ENCODE data around the gene COL26A1. TPM values are rescaled to one million over a fixed set of nuclear protein-coding genes. Genes with fewer than 3 reads are reported as not detected.
"Not testable (repeated sequence)": the region's sequence is repeated elsewhere in the genome, so short reads cannot be mapped to it uniquely, and the experiment has no call there.

Gene COL26A1
- total and polyA plus RNA-seq, 2 experiments from 2014 or later: 11.6 to 19.1 TPM

GRCh38 chr7:101602484-101603241, 240.0 kb downstream of the COL26A1 start:
- H3K9me2 ChIP-seq (replicated peaks; ENCODE audit: insufficient read depth): no peaks in the 10 kb centered on the region
- H3K27ac ChIP-seq: peak overlapping the region; percentile 86
- no peak overlapping the region for H3K4me3 ChIP-seq
- H3K4me1 ChIP-seq (ENCODE audit: insufficient read depth): peaks cover 19% of the 10 kb centered on the region
- no peak for TF ChIP-seq EZH2 (IDR thresholded peaks at IDR 0.05; ENCODE audit: borderline replicate concordance)
- peak; percentile 93 for TF ChIP-seq CTCF (IDR thresholded peaks at IDR 0.05; ENCODE audit: poor library complexity)
- H3K79me2 ChIP-seq: no peaks in the 10 kb centered on the region
- no peaks in the 10 kb centered on the region for H4K20me1 ChIP-seq (ENCODE audit: insufficient read depth, poor library complexity, severe bottlenecking)
- WGBS (ENCODE audit: low lambda C conversion rate, missing lambda C conversion rate): 29% methylated on average over 23 of the region's 25 CpGs
- no peak overlapping the region for H2AFZ ChIP-seq
- H3K36me3 ChIP-seq (replicated peaks; ENCODE audit: insufficient read depth, low read depth): no peaks in the 10 kb centered on the region
- H3K9me3 ChIP-seq (ENCODE audit: low read depth): no peaks in the 10 kb centered on the region
- H3K4me2 ChIP-seq: peak overlapping the region; percentile 50
- H3K27me3 ChIP-seq: no peaks in the 10 kb centered on the region
- DNase-seq (ENCODE audit: low spot score): peak; percentile 91

- Histone ChIP-seq H3K4me1 (ENCODE audit: insufficient read depth) (peaks cover 17% of the 10 kb centered on the region), H4K20me1 (ENCODE audit: insufficient read depth, poor library complexity, severe bottlenecking) (no peaks in the 10 kb centered on the region), H3K4me2 (no peak overlapping the region), H3K9me2 (replicated peaks; ENCODE audit: insufficient read depth) (no peaks in the 10 kb centered on the region), H3K9me3 (ENCODE audit: low read depth) (no peaks in the 10 kb centered on the region), H3K27ac (no peak overlapping the region), H3K79me2 (no peaks in the 10 kb centered on the region), H2AFZ (no peak overlapping the region), H3K27me3 (no peaks in the 10 kb centered on the region), H3K36me3 (replicated peaks; ENCODE audit: insufficient read depth, low read depth) (no peaks in the 10 kb centered on the region), H3K4me3 (no peak overlapping the region)
- 78% methylated on average over 5 of the region's 5 CpGs for WGBS (ENCODE audit: low lambda C conversion rate, missing lambda C conversion rate)
- TF ChIP-seq EZH2 (IDR thresholded peaks at IDR 0.05; ENCODE audit: borderline replicate concordance) (no peak), CTCF (IDR thresholded peaks at IDR 0.05; ENCODE audit: poor library complexity) (no peak), EZH2phosphoT487 (IDR thresholded peaks at IDR 0.05; ENCODE audit: low read depth, severe bottlenecking, unreplicated experiment) (no peak)
- DNase-seq (ENCODE audit: low spot score): no peak
Measured at GRCh38 chr7:101604331-101604933, 241.8 kb downstream of the COL26A1 start.

- not testable (repeated sequence) for H2AFZ ChIP-seq; H3K79me2 ChIP-seq; H3K36me3 ChIP-seq (replicated peaks; ENCODE audit: insufficient read depth, low read depth); H3K9me2 ChIP-seq (replicated peaks; ENCODE audit: insufficient read depth); DNase-seq (ENCODE audit: low spot score); H3K4me3 ChIP-seq; H3K27me3 ChIP-seq; H3K4me2 ChIP-seq; H3K9me3 ChIP-seq (ENCODE audit: low read depth); H4K20me1 ChIP-seq (ENCODE audit: insufficient read depth, poor library complexity, severe bottlenecking)
- H3K27ac ChIP-seq: peak overlapping the region; percentile 40
- 95% methylated on average over 2 of the region's 2 CpGs for WGBS (ENCODE audit: low lambda C conversion rate, missing lambda C conversion rate)
- H3K4me1 ChIP-seq (ENCODE audit: insufficient read depth): peaks cover 17% of the 10 kb centered on the region
Measured at GRCh38 chr7:101604934-101605332, 242.3 kb downstream of the COL26A1 start.

- Histone ChIP-seq H3K4me3 (no peak overlapping the region), H3K27me3 (no peaks in the 10 kb centered on the region), H3K4me1 (ENCODE audit: insufficient read depth) (peaks cover 17% of the 10 kb centered on the region), H3K9me3 (ENCODE audit: low read depth) (no peaks in the 10 kb centered on the region), H3K79me2 (no peaks in the 10 kb centered on the region), H3K27ac (peak overlapping the region; percentile 40), H3K36me3 (replicated peaks; ENCODE audit: insufficient read depth, low read depth) (no peaks in the 10 kb centered on the region), H4K20me1 (ENCODE audit: insufficient read depth, poor library complexity, severe bottlenecking) (no peaks in the 10 kb centered on the region), H3K4me2 (no peak overlapping the region), H2AFZ (no peak overlapping the region), H3K9me2 (replicated peaks; ENCODE audit: insufficient read depth) (no peaks in the 10 kb centered on the region)
- 65% methylated on average over 26 of the region's 26 CpGs for WGBS (ENCODE audit: low lambda C conversion rate, missing lambda C conversion rate)
- TF ChIP-seq EZH2 (IDR thresholded peaks at IDR 0.05; ENCODE audit: borderline replicate concordance): no peak
- no peak for TF ChIP-seq CTCF (IDR thresholded peaks at IDR 0.05; ENCODE audit: poor library complexity)
- TF ChIP-seq EZH2phosphoT487 (IDR thresholded peaks at IDR 0.05; ENCODE audit: low read depth, severe bottlenecking, unreplicated experiment): no peak
- DNase-seq (ENCODE audit: low spot score): no peak
Measured at GRCh38 chr7:101605611-101606497, 243.2 kb downstream of the COL26A1 start.
